K562 (cell line): ENCODE measurements around the gene TECPR2. TPM values are rescaled to one million over a fixed set of nuclear protein-coding genes. Genes with fewer than 3 reads are reported as not detected.

Source experiments
- ATAC-seq: fragments of 200-7000 bp; cut with Tn5 transposase; 3 replicates; pipeline ENCODE4 v1.9.1; 2020; ENCODE audit warnings: moderate library complexity
- BruUV-seq: library from RNA; stranded (reverse); fragments of 400-500 nt; replicated peaks from 2 replicates; lab custom pipeline; 2021; lab: Mats Ljungman, UMichigan
- CTCF ChIA-PET: fragments of 300-600 bp; formaldehyde crosslinking; extraction: SDS; loops from one replicate; lab custom pipeline; 2021; ENCODE audit warnings: low intra/inter-chr PET ratio; lab: Yijun Ruan, JAX
- POLR2A ChIA-PET: fragments of 300-600, 350-650 bp; sonication (Branson Sonifier 250); formaldehyde crosslinking; extraction: SDS; loops from one replicate; lab custom pipeline; 2021; ENCODE audit warnings: antibody characterized with exemption, inconsistent platforms; lab: Yijun Ruan, JAX
- DNase-seq, 4 experiments: peaks; one replicate each; pipeline versions ENCODE4 v3.0.0 to v3.0.0-alpha.2; 2011 to 2018; ENCODE audit warnings: low spot score in 3 of 4, mixed read lengths in 3 of 4; ENCODE audit errors: extremely low read depth in 1 of 4
- FAIRE-seq: peaks from 2 replicates; lab custom pipeline; 2011; peaks lifted over from hg19 to GRCh38; lab: Jason Lieb, UNC
- H2AFZ ChIP-seq: 2 replicates; pipeline ENCODE4 v1.6.0; 2011; ENCODE audit warnings: low read depth, low read length, control low read depth, inconsistent platforms
- H3K27ac ChIP-seq: fragments of 200-600 bp; 3 replicates; pipeline ENCODE4 v1.8.0; 2011; ENCODE audit warnings: low read depth, mild to moderate bottlenecking, control low read depth, inconsistent platforms, low read length, moderate library complexity, mixed read lengths; ENCODE audit errors: extremely low read depth
- H3K27me3 ChIP-seq, 2 experiments: fragments of 300-600 bp in 1 of 2; 2 replicates in 1 of 2; 3 replicates in 1 of 2; pipeline versions ENCODE4 v1.6.0 to v1.8.0; 2011; ENCODE audit warnings: inconsistent platforms in 2 of 2, low read length in 2 of 2, mild to moderate bottlenecking in 1 of 2, mixed read lengths in 1 of 2, moderate library complexity in 1 of 2; ENCODE audit not compliant: control insufficient read depth in 2 of 2, insufficient read depth in 2 of 2
- H3K36me3 ChIP-seq: fragments of 300-600 bp; 3 replicates; pipeline ENCODE4 v1.8.0; 2011; ENCODE audit warnings: mild to moderate bottlenecking, low read length, inconsistent platforms; ENCODE audit not compliant: control insufficient read depth, insufficient read depth
- H3K4me1 ChIP-seq, 2 experiments: fragments of 200-600 bp in 1 of 2; replicated peaks in 1 of 2; 2 replicates in 1 of 2; 3 replicates in 1 of 2; pipeline versions ENCODE4 v1.5.1 to v1.8.0; 2011; ENCODE audit warnings: inconsistent platforms in 2 of 2, low read length in 2 of 2, mild to moderate bottlenecking in 1 of 2, mixed read lengths in 1 of 2, moderate library complexity in 1 of 2; ENCODE audit not compliant: control insufficient read depth in 2 of 2, insufficient read depth in 2 of 2
- H3K4me2 ChIP-seq: 2 replicates; pipeline ENCODE4 v1.6.1; 2011; ENCODE audit warnings: low read length, control low read depth, inconsistent platforms, mixed read lengths; ENCODE audit not compliant: insufficient read depth
- H3K4me3 ChIP-seq: fragments of 200-600 bp; sonication (generic), shearing (Covaris generic); 2 replicates; pipeline ENCODE4 v1.5.1; 2016; ENCODE audit warnings: control low read depth, inconsistent platforms
- H3K79me2 ChIP-seq: fragments of 200-600 bp; 3 replicates; pipeline ENCODE4 v1.8.0; 2011; ENCODE audit warnings: low read length, inconsistent platforms; ENCODE audit not compliant: control insufficient read depth, insufficient read depth
- H3K9ac ChIP-seq, 2 experiments: 2 replicates each; pipeline versions ENCODE4 v1.6.0 to v1.6.1; 2011; ENCODE audit warnings: low read depth in 2 of 2, low read length in 2 of 2, control low read depth in 1 of 2, inconsistent platforms in 1 of 2, mild to moderate bottlenecking in 1 of 2, mixed read lengths in 1 of 2; ENCODE audit not compliant: insufficient read depth in 1 of 2
- H3K9me1 ChIP-seq: one replicate; pipeline ENCODE4 v1.6.0; 2011; ENCODE audit warnings: inconsistent platforms, mild to moderate bottlenecking, low read length, moderate library complexity; ENCODE audit not compliant: control insufficient read depth, insufficient read depth
- H3K9me3 ChIP-seq: replicated peaks from 2 replicates; pipeline ENCODE4 v1.5.1; 2011; ENCODE audit warnings: low read depth, low read length, inconsistent platforms; ENCODE audit not compliant: control insufficient read depth, insufficient read depth
- H4K20me1 ChIP-seq: replicated peaks from 2 replicates; pipeline ENCODE4 v1.6.1; 2011; ENCODE audit warnings: low read length, inconsistent platforms, mixed read lengths; ENCODE audit not compliant: control insufficient read depth, insufficient read depth
- DIDO1 ChIP-seq: fragments of 450-650 bp; IDR thresholded peaks from 2 replicates; pipeline ENCODE4 v1.6.1; 2016; ENCODE audit warnings: low read depth, missing biosample characterization, missing genetic modification characterization
- ELF1 ChIP-seq: fragments of 200-800 bp; sonication (Bioruptor generic); IDR thresholded peaks from 2 replicates; pipeline ENCODE4 v1.6.1; 2016; ENCODE audit warnings: missing genetic modification characterization, missing compliant biosample characterization
- GMEB1 ChIP-seq: fragments of 250-450 bp; sonication (Bioruptor Pico); IDR thresholded peaks from 2 replicates; pipeline ENCODE4 v1.4.0; 2020; ENCODE audit warnings: mild to moderate bottlenecking
- GTF2F1 ChIP-seq: IDR thresholded peaks from 2 replicates; pipeline ENCODE4 v1.6.1; 2011; ENCODE audit warnings: low read depth, low read length, improper control_type of control experiment
- HNRNPLL ChIP-seq: fragments of 200-400 bp; formaldehyde crosslinking; IDR thresholded peaks from 2 replicates; pipeline ENCODE4 v1.6.1; 2017; ENCODE audit warnings: low read length, low read depth, mild to moderate bottlenecking; ENCODE audit not compliant: poor library complexity, severe bottlenecking
- IRF2 ChIP-seq: sonication (generic); formaldehyde crosslinking; IDR thresholded peaks from 2 replicates; pipeline ENCODE4 v1.8.1; 2022; ENCODE audit warnings: mild to moderate bottlenecking, missing genetic modification reagents
- KDM4B ChIP-seq, 2 experiments: fragments of 450-650 bp in 1 of 2; sonication (generic) in 1 of 2; IDR thresholded peaks; 2 replicates each; pipeline ENCODE4 v1.6.1; 2016 to 2017; ENCODE audit warnings: borderline replicate concordance in 2 of 2, antibody characterized with exemption in 1 of 2, low read depth in 1 of 2, mild to moderate bottlenecking in 1 of 2
- LCOR ChIP-seq: sonication (generic); formaldehyde crosslinking; IDR thresholded peaks from 2 replicates; pipeline ENCODE4 v1.8.0; 2022; ENCODE audit warnings: mild to moderate bottlenecking, missing genetic modification reagents
- NFRKB ChIP-seq: fragments of 450-650 bp; IDR thresholded peaks from 2 replicates; pipeline ENCODE4 v1.6.1; 2016; ENCODE audit warnings: low read depth
- OTX1 ChIP-seq: fragments of 450-650 bp; formaldehyde crosslinking; IDR thresholded peaks from 2 replicates; pipeline ENCODE4 v1.4.0; 2022; ENCODE audit warnings: mild to moderate bottlenecking
- PTRF ChIP-seq: fragments of 450-650 bp; IDR thresholded peaks from 2 replicates; pipeline ENCODE4 v1.6.1; 2016; ENCODE audit warnings: mild to moderate bottlenecking, missing genetic modification characterization, missing compliant biosample characterization
- RBFOX2 ChIP-seq: fragments of 200-400 bp; formaldehyde crosslinking; IDR thresholded peaks from 2 replicates; pipeline ENCODE4 v1.6.1; 2017; ENCODE audit warnings: low read depth, mild to moderate bottlenecking, low read length, moderate library complexity
- RBM15 ChIP-seq: fragments of 200-400 bp; formaldehyde crosslinking; IDR thresholded peaks from 2 replicates; pipeline ENCODE4 v1.6.1; 2018; ENCODE audit warnings: mild to moderate bottlenecking, low read length, moderate library complexity; ENCODE audit not compliant: insufficient read depth
- SAP30 ChIP-seq: fragments of 200-600 bp; sonication (generic); IDR thresholded peaks from 2 replicates; pipeline ENCODE4 v1.6.1; 2012; ENCODE audit warnings: borderline replicate concordance, low read depth, mild to moderate bottlenecking, moderate library complexity, low read length, control low read depth, inconsistent platforms; ENCODE audit not compliant: insufficient read depth, poor library complexity, severe bottlenecking
- SMARCC2 ChIP-seq: fragments of 450-650 bp; IDR thresholded peaks from 2 replicates; pipeline ENCODE4 v1.6.1; 2017; ENCODE audit warnings: antibody characterized with exemption, moderate library complexity, mild to moderate bottlenecking, low read depth
- TCFL5 ChIP-seq: fragments of 250-450 bp; sonication (Bioruptor Pico); conservative IDR thresholded peaks from 2 replicates; pipeline ENCODE4 v1.6.1; 2021; ENCODE audit warnings: mild to moderate bottlenecking, moderate library complexity, matching md5 sums
- ZNF197 ChIP-seq: fragments of 200-800 bp; sonication (Bioruptor generic); IDR thresholded peaks from 2 replicates; pipeline ENCODE4 v1.6.1; 2016; ENCODE audit warnings: low read depth, missing genetic modification characterization, missing compliant biosample characterization
- WGBS: fragments of 100-300 bp; shearing (Covaris generic); methylation state at CpG from one replicate; pipeline ENCODE4 v1.1.6; 2016; ENCODE audit warnings: low coverage, mixed read lengths; ENCODE audit not compliant: insufficient coverage; ENCODE audit errors: missing lambda C conversion rate; 5-methylcytosine and 5-hydroxymethylcytosine counted together
- in situ Hi-C: fragments of 300-500 bp; cut with MboI; formaldehyde crosslinking; loops from 4 replicates; pipeline ENCODE4 v1.15.0; 2018; ENCODE audit warnings: inconsistent platforms, mixed read lengths
- intact Hi-C: fragments of 100-400 bp; cut with micrococcal nuclease; formaldehyde crosslinking; loops from 2 replicates; pipeline ENCODE4 v1.14.2; 2022
- polyA plus RNA-seq, 8 experiments: library from polyadenylated mRNA; depleted of rRNA in 4 of 8; stranded (reverse) in 5 of 8; unstranded in 3 of 8; fragments of >200 nt; fragmentation: Nextera tagmentation in 2 of 8; fragmentation: Illumina TruSeq in 1 of 8; extraction: Ambion mirVana in 2 of 8; extraction: Trizol in 1 of 8; gene quantifications; 2 replicates each; pipeline versions ENCODE4 v1.2.1 to v1.2.3, GENCODE V29; 2011 to 2014; ENCODE audit warnings: inconsistent platforms in 1 of 8, missing spikeins in 1 of 8
- total RNA-seq, 7 experiments: library from RNA; depleted of rRNA in 6 of 7; stranded (reverse); fragments of >200 nt in 6 of 7; fragmentation: Illumina TruSeq in 2 of 7; extraction: Trizol in 2 of 7; gene quantifications; 2 replicates each; pipeline versions ENCODE4 v1.2.1 to v1.2.3, GENCODE V29; 2011 to 2021; ENCODE audit warnings: low replicate concordance in 1 of 7
- TF ChIP-seq, protein P1 (sequence below): sonication (generic); formaldehyde crosslinking; IDR thresholded peaks from 2 replicates; pipeline ENCODE4 v1.8.0; 2022; ENCODE audit warnings: mild to moderate bottlenecking, low read depth, missing genetic modification reagents

TECPR2 gene
- total and polyA plus RNA-seq, 9 of the 15 experiments (the other 6 are each of a cell fraction or from before 2014, with no cell fraction given) = 0.04 to 3.0 (median 0.83) TPM

GRCh38 chr14:102508774-102509745 lies 146.3 kb downstream of the TECPR2 start:
- Histone ChIP-seq H3K4me3 (peak overlapping the region; percentile 68), H3K27ac (peak overlapping the region; percentile 93), H3K9ac (peak overlapping the region; percentile 90 to 94), H3K27me3 (no peaks in the 10 kb centered on the region), H3K9me3 (no peaks in the 10 kb centered on the region), H3K4me1 (peaks cover 15 to 76% of the 10 kb centered on the region in 2 experiments), H3K9me1 (no peaks in the 10 kb centered on the region), H3K79me2 (peaks cover 15% of the 10 kb centered on the region; the same call in 2 of the 3 replicates), H4K20me1 (peaks cover 4% of the 10 kb centered on the region; the same call in 1 of the 2 replicates), H3K36me3 (peaks cover 20% of the 10 kb centered on the region; the same call in 2 of the 3 replicates), H2AFZ (peak overlapping the region; percentile 51; the same call in 1 of the 2 replicates), H3K4me2 (peak overlapping the region; percentile 89)
- peak; percentile 56 to 67 (median 60) for DNase-seq
- WGBS = 2% methylated on average over 33 of the region's 110 CpGs
- in situ Hi-C loops = loop anchor here (25.0 kb wide), 1 partner anchor 403 kb away; the partner anchor contains the start of gene AMN
- ATAC-seq = peak; percentile 23
- intact Hi-C loops = loop anchor here (10.0 kb wide), 1 partner anchor 544 kb away; the partner anchor contains the start of gene DYNC1H1
- CTCF ChIA-PET = no interaction called here
- BruUV-seq = TSS peak; percentile 59
- POLR2A ChIA-PET = interaction anchor here (0.5 to 1.3 kb wide), 7 partner anchors 9 to 220 kb away, joined by 3 to 5 read pairs (median 3); no protein-coding TSS in a partner anchor
- no peak for FAIRE-seq
- TF ChIP-seq GMEB1 (CRISPR knock-in tag) = peak; percentile 12; the same call in 1 of the 2 replicates
- TF ChIP-seq KDM4B (IDR thresholded peaks at IDR 0.05; ENCODE audit: borderline replicate concordance in 2 of 2, low read depth in 1 of 2) = no peak
- TF ChIP-seq PTRF (tag) = no peak
- no peak for TF ChIP-seq ZNF197 (CRISPR knock-in tag)
- TF ChIP-seq GTF2F1 = no peak
- peak; percentile 77 for TF ChIP-seq HNRNPLL
- TF ChIP-seq ELF1 (tag) = no peak
- TF ChIP-seq OTX1 (CRISPR knock-in tag) = no peak
- no peak for TF ChIP-seq DIDO1 (tag)
- no peak for TF ChIP-seq IRF2
- no peak for TF ChIP-seq TCFL5 (CRISPR knock-in tag)
- peak; percentile 74 for TF ChIP-seq RBFOX2
- TF ChIP-seq RBM15 = no peak
- peak; percentile 68 for TF ChIP-seq SAP30
- no peak for TF ChIP-seq LCOR
- TF ChIP-seq, protein P1, sequence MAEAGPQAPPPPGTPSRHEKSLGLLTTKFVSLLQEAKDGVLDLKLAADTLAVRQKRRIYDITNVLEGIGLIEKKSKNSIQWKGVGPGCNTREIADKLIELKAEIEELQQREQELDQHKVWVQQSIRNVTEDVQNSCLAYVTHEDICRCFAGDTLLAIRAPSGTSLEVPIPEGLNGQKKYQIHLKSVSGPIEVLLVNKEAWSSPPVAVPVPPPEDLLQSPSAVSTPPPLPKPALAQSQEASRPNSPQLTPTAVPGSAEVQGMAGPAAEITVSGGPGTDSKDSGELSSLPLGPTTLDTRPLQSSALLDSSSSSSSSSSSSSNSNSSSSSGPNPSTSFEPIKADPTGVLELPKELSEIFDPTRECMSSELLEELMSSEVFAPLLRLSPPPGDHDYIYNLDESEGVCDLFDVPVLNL (CRISPR knock-in tag) = no peak
- 0 out of 2 replicates have a peak, but pooled peaks have one; percentile 32 for TF ChIP-seq NFRKB
- no peak for TF ChIP-seq SMARCC2
